HG03558 (cell line): ENCODE results near the gene WIPF3.

ENCODE experiments used
- ATAC-seq: cut with Tn5 transposase; IDR thresholded peaks from one replicate; pipeline ENCODE4 v1.9.1; 2021; ENCODE audit warnings: moderate number of reproducible peaks; ENCODE audit not compliant: unreplicated experiment; ENCODE audit errors: extremely low read depth

Gene WIPF3

GRCh38 chr7:29843726-29844125 is 37.4 kb downstream of the WIPF3 start:
- no peak for ATAC-seq

- ATAC-seq, result no peak
Measured at GRCh38 chr7:29844559-29844958, 38.3 kb downstream of the WIPF3 start.

- ATAC-seq, result no peak
Measured at GRCh38 chr7:29847496-29847895, 41.2 kb downstream of the WIPF3 start.

GRCh38 chr7:29847916-29848315 is 41.6 kb downstream of the WIPF3 start:
- no peak for ATAC-seq

GRCh38 chr7:29848941-29849340 is 42.6 kb downstream of the WIPF3 start:
- ATAC-seq, result no peak

GRCh38 chr7:29851487-29851886 is 45.2 kb downstream of the WIPF3 start:
- ATAC-seq, result no peak

GRCh38 chr7:29852457-29852856 is 46.1 kb downstream of the WIPF3 start:
- ATAC-seq, result no peak

- no peak for ATAC-seq
Measured at GRCh38 chr7:29853072-29853471, 46.8 kb downstream of the WIPF3 start.

GRCh38 chr7:29853789-29854188 is 47.5 kb downstream of the WIPF3 start:
- no peak for ATAC-seq

GRCh38 chr7:29854257-29854938 is 48.1 kb downstream of the WIPF3 start:
- ATAC-seq, result no peak

- no peak for ATAC-seq
Measured at GRCh38 chr7:29857654-29858053, 51.3 kb downstream of the WIPF3 start.

- no peak for ATAC-seq
Measured at GRCh38 chr7:29858191-29858951, 52.1 kb downstream of the WIPF3 start.

- ATAC-seq, result no peak
Measured at GRCh38 chr7:29859104-29859503, 52.8 kb downstream of the WIPF3 start.

GRCh38 chr7:29859524-29860185 is 53.3 kb downstream of the WIPF3 start:
- ATAC-seq, result no peak

GRCh38 chr7:29860186-29860585 is 53.9 kb downstream of the WIPF3 start:
- ATAC-seq, result no peak

GRCh38 chr7:29861884-29862283 is 55.6 kb downstream of the WIPF3 start:
- ATAC-seq, result no peak

GRCh38 chr7:29864656-29865055 is 58.3 kb downstream of the WIPF3 start:
- no peak for ATAC-seq

- ATAC-seq, result no peak
Measured at GRCh38 chr7:29865526-29865925, 59.2 kb downstream of the WIPF3 start.

GRCh38 chr7:29866490-29866930 is 60.2 kb downstream of the WIPF3 start:
- no peak for ATAC-seq

GRCh38 chr7:29871787-29872398 is 65.6 kb downstream of the WIPF3 start:
- no peak for ATAC-seq
